IPS-18c (cell line): ENCODE results near the gene CRMP1.

Source experiments
- H3K4me3 ChIP-seq: 2 replicates; pipeline ENCODE4 v1.7.0; 2013; ENCODE audit warnings: low read depth, mild to moderate bottlenecking, low read length, moderate library complexity; ENCODE audit not compliant: insufficient read depth
- H3K9me3 ChIP-seq: one replicate; pipeline ENCODE4 v1.6.1; 2013; ENCODE audit warnings: mild to moderate bottlenecking, low read length, moderate library complexity; ENCODE audit not compliant: control insufficient read depth, insufficient read depth

Gene CRMP1

DNA sequence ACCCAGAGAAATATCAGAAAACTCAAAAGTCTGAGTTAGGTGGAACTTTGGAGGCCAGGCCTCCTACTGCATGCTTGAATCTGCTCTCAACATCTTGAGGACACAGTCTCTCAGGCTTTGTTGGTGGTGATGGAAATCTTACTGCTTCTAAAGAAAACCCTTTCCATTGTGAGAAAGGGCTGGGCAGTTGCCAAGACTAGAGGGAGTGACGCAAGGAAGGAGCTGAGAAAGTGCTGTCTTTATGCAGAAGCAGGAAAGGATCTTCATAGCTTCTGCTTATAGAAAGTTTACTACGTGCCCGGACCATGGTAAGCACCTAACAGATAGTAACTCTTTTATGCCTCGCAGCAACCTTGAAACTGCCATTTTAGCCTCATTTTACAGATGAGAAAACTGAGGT, 2.4 kb upstream of the CRMP1 start:
- no peak overlapping the region for H3K4me3 ChIP-seq
- H3K9me3 ChIP-seq, result peaks cover 4% of the 10 kb centered on the region

DNA sequence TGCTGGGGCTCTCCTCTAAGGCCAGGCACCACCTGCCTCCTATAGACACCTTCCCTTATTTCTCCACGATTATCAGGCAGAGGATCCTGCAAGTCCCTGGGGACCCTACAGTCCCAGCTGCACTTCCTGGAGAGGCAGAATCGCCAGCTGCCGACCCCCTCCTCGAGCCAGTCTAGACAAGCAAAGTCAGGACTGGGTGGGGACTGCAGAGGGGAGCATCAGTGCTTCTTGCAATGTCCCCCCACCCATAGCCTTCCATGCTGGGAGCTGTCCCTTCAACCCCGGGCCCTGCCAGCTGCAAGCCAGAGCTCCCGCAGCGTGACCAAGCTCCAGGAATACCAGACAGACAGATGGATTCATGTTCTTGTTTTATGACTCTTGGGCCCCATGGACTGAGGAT, 1.4 kb upstream of the CRMP1 start:
- peaks cover 4% of the 10 kb centered on the region for H3K9me3 ChIP-seq
- H3K4me3 ChIP-seq, result no peak overlapping the region

DNA sequence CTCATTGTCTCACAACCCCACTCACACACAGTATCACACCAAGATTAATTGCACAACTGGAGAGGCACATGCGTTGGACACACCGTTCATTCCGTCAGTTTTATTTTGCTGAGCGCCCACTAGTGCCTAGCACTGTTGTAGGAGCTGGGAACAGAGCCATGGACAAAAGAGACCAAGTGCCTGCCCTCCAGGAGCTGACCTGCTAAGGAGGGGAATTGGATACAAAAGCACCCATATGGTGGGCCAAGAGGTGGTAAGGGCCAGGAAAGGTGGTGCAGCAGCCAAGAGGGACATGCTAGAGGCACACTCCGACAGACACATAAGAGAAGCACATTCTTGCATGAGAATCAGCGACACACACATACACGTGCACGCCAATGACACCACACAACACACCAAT, 705 bp upstream of the CRMP1 start:
- Histone ChIP-seq H3K4me3 (no peak overlapping the region; the same call in 1 of the 2 replicates), H3K9me3 (peaks cover 4% of the 10 kb centered on the region)

DNA sequence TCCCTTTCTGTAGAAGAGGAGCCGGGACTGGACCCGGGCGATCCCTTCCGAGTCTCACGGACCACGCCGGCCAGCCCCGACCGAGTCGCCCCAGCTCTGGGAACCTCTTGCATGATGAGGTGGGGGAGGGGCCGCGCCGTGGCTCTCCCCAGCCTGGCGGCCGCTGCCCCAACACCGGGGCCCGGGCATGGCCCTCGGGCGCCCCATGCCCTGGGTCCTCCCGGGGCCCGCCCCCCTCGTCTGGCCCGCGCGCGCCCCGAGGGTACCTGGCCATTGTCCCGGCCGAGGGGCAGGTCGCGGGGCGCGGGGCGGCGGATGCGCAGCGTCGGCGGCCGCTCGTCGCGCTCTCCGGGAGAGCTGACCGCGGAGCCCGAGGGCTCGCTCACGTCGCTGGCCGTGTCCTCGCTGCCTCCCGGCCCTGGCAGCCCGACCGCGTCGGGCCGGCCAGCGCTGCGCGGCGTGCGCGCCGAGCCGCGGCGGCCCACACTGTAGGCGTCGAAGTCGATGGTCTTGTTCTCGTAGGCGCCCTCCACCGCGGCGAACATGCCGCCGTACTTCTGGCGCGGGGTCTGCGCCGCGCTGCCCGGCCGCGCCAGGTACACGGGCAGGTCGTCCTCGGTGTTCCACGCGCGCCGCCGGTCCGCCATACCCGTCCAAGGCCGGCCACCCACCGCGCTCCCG, 423 bp downstream of the CRMP1 start:
- peaks cover 4% of the 10 kb centered on the region for H3K9me3 ChIP-seq
- H3K4me3 ChIP-seq, result peak overlapping the region; percentile 36

DNA sequence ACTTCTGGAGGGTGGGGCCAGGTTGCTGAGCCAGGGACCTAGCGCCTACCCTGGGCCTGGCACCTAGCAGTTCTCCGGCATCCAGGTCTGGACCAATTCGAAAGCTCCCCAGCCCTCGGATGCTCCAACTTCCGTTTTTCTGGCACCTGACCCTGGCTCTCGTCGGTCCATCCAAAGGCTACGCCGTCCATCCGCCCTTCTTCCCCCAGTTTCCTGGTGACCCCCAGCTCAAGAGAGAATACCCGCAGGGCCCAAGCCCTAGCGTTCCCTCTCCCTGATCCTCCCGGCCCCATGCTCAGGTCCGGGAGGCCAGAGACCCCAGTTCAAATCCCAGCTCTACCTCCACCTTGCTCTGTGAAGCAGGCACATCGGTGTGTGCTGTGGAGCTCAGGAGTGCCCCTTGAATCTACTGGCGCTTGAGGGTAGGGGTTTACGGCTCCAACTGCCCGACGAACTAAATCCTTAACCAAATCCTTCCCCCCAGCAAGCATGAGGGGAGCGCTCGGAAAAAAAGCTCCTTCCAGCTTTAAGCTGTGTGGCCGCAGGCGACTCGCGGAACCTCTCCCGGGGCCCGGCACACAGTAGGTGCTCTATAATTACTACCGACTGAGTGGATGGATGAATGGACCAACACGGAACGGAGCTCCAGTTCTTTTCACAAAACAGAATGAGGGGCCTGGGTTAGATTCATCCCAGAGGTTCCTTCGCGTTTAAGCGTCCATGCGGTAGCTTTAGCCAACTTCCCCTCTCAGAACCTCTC, 1.1 kb downstream of the CRMP1 start:
- Histone ChIP-seq H3K9me3 (peaks cover 2% of the 10 kb centered on the region), H3K4me3 (peak overlapping the region; percentile 31)

GRCh38 chr4:5890063-5890727, 2.7 kb downstream of the CRMP1 start:
- H3K9me3 ChIP-seq, result peaks cover 2% of the 10 kb centered on the region
- H3K4me3 ChIP-seq, result peak overlapping the region; percentile 65

DNA sequence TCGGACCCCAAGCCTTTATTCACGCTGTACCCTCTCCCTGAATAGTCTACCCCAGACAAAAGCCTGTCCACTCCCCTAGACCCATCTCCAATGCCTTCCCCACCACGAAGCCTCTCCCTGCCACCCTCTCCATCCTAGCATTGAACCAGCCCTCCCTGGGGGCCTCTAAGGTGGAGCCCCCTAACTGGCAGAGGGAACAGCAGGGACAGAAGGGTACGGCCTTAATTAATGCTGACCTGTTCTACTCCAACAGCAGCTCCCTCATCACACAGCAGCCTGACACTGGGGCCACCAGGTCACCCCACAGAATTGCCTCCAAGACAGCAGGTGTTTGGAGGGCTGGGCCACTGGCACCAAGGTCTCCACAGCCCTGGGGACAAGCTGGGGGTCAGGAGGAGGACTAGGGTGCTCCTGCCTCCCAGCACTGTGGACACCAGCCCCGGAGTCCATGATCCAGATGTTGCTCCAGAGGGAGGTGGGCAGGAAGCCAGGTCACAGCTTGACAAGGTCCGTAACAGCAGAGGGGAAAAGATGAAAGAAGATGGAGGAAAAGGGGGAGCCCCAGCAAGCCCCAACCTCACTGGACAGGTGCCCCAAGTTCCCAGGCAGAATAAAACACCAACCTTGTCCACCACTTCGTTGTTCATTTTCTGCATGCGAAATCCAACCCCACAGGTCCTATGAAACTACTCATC, 3.7 kb downstream of the CRMP1 start:
- peak overlapping the region; percentile 41 for H3K4me3 ChIP-seq

GRCh38 chr4:5888222-5889001, 4.5 kb downstream of the CRMP1 start:
- Histone ChIP-seq H3K9me3 (peaks cover 2% of the 10 kb centered on the region), H3K4me3 (peak overlapping the region; percentile 90)

More for the DNA sequence above, 3.7 kb downstream of the CRMP1 start:
- H3K9me3 ChIP-seq, result peaks cover 2% of the 10 kb centered on the region

DNA sequence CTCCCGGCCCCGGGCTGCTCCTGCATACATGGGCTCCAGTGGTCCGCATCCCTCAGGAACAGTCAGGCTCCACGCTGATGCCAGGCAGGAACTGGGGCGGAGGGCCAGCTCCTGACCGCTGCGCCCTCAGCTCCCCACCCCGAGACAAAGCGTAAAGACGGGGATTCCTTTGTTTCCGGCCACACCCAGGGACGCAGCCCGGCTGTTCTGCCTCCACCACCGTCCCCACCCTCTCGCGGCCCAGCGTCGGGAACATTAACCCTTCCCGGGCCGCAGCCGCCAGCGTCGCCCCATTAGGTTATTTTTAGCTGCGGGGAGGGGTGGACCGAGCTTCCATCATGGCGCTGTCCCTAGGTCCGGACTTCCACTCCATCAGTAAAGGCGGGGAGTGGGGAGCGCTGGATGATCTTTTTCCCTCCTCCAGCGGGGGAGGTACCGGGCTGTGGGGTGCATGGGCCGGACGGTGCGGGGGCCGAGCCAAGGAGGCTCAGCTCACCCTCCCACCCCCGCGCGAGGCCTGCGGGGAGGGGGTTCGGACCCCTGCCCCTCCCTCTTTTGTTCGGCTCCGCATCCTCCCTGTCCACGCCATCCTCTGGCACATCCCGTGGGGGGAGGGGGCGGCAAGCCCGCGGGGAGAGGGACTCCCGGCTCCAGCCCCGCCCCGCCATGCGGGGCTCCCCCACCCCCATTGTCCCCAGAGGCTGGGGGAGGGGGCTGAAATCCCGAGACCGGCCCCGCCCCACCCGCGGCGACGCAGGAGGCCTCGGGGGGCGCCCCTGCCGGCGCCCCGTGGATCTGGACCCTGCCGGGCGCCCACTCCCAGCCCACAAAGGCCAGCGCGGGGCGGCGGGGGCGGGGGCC, 5.3 kb downstream of the CRMP1 start:
- peaks cover 2% of the 10 kb centered on the region for H3K9me3 ChIP-seq
- peak overlapping the region; percentile 90 for H3K4me3 ChIP-seq

- peaks cover 2% of the 10 kb centered on the region for H3K9me3 ChIP-seq
- H3K4me3 ChIP-seq, result peak overlapping the region; percentile 90
These were observed 5.9 kb downstream of the CRMP1 start for GRCh38 chr4:5887011-5887360.

GRCh38 chr4:5885733-5886132, 7.2 kb downstream of the CRMP1 start:
- H3K9me3 ChIP-seq, result peaks cover under 1% of the 10 kb centered on the region
- H3K4me3 ChIP-seq, result no peak overlapping the region

GRCh38 chr4:5884796-5885195, 8.1 kb downstream of the CRMP1 start:
- H3K9me3 ChIP-seq, result no peaks in the 10 kb centered on the region
- no peak overlapping the region for H3K4me3 ChIP-seq

- Histone ChIP-seq H3K4me3 (no peak overlapping the region), H3K9me3 (no peaks in the 10 kb centered on the region)
These were observed 9.0 kb downstream of the CRMP1 start for GRCh38 chr4:5883916-5884315.

DNA sequence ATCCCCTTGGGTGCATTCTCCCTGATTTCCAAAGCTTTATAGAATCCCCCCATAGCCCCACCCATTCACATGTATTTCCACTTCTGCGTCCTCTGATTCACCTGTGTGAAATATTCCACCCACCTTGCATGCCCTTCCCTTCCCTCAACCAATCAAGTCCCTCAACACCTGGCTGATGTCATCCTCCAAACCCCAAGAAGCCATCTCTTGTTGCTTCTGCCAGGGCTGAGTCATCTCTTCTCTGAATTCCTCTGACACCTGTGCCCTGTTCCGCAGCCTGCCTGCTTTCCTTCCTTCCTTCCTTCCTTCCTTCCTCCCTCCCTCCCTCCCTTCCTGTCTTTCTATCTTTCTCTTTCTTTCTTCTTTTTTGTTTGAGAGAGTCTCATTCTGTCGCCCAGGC, 9.9 kb downstream of the CRMP1 start:
- no peaks in the 10 kb centered on the region for H3K9me3 ChIP-seq
- no peak overlapping the region for H3K4me3 ChIP-seq

DNA sequence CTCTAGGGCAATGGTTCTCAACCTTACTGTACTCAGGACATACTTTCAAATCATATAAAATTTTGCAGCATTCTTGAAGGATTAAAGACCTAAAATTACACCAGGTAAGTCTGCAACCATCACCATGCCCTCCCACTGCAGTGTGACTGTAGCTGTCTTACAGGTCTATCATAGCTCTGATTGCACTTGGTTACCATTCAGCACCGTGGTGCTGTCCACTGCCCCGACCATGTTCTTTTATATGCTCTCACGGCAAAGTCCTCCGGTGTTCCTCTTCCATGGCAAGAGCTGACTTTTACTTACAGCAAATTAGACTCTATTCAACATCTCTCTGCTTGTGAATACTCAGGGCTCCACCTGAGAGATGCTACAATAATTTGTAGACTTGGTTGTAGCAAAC, 11.5 kb downstream of the CRMP1 start:
- H3K9me3 ChIP-seq, result no peaks in the 10 kb centered on the region

DNA sequence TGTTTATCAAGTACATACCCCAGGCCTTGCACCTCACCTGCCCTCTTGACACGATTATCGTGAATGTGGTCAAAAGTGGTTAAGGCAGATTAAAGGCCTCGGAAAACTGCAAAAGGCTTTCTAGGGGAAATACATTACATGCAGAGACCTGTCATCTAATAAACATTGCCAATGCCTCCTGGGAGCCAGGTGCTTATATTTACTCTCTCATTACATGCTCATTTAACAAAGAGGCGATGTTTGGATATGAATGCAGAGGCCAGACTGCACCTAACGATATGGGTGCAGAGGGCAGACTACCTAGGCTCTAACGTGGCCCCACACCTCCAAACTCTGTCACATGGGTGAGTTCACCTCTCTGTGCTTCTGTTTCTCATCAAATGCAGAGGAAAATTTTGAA, 14.5 kb downstream of the CRMP1 start:
- H3K4me3 ChIP-seq, result no peak overlapping the region
- H3K9me3 ChIP-seq, result no peaks in the 10 kb centered on the region

More for the DNA sequence above, 11.5 kb downstream of the CRMP1 start:
- no peak overlapping the region for H3K4me3 ChIP-seq
